Thymus (tissue), 11 donors: ENCODE results near the gene ZSCAN12. TPM values are rescaled to one million over a fixed set of nuclear protein-coding genes. Genes with fewer than 3 reads are reported as not detected.

ENCODE experiments used
- DNase-seq, 9 donors: peaks; one replicate each; pipeline ENCODE4 v3.0.0-alpha.2; 2013; ENCODE audit warnings: low spot score in 9 of 9, low read depth in 6 of 9, missing footprints in 1 of 9
- H3K27ac ChIP-seq, 2 donors: one replicate each; pipeline ENCODE4 v1.5.1; 2013; ENCODE audit warnings: control low read depth in 1 of 2, low read depth in 1 of 2, low read length in 1 of 2, mild to moderate bottlenecking in 1 of 2, moderate library complexity in 1 of 2
- H3K27me3 ChIP-seq, 2 donors: one replicate each; pipeline ENCODE4 v1.5.1; 2013; ENCODE audit warnings: low read length in 1 of 2; ENCODE audit not compliant: control insufficient read depth in 2 of 2, insufficient read depth in 1 of 2
- H3K36me3 ChIP-seq, 2 donors: one replicate each; pipeline ENCODE4 v1.5.1; 2013; ENCODE audit warnings: low read length in 1 of 2, mild to moderate bottlenecking in 1 of 2, moderate library complexity in 1 of 2; ENCODE audit not compliant: control insufficient read depth in 2 of 2, insufficient read depth in 2 of 2
- H3K4me1 ChIP-seq, 2 donors: one replicate each; pipeline ENCODE4 v1.5.1; 2013; ENCODE audit warnings: low read length in 2 of 2; ENCODE audit not compliant: control insufficient read depth in 2 of 2, insufficient read depth in 2 of 2
- H3K4me3 ChIP-seq, 2 donors: one replicate each; pipeline ENCODE4 v1.5.1; 2013; ENCODE audit warnings: low read length in 2 of 2, control low read depth in 1 of 2, mild to moderate bottlenecking in 1 of 2
- H3K9me3 ChIP-seq, 2 donors: one replicate each; pipeline ENCODE4 v1.5.1; 2013; ENCODE audit warnings: low read length in 1 of 2, mild to moderate bottlenecking in 1 of 2; ENCODE audit not compliant: control insufficient read depth in 2 of 2, insufficient read depth in 1 of 2
- WGBS: extraction: QIAGEN DNeasy Blood & Tissue Kit; methylation state at CpG from one replicate; pipeline ENCODE4 v1.1.7; 2013; 5-methylcytosine and 5-hydroxymethylcytosine counted together
- polyA plus RNA-seq: library from polyadenylated mRNA; stranded (reverse); fragments of 200-250 nt; gene quantifications from one replicate; pipeline ENCODE4 v1.2.3, GENCODE V29; 2013
- total RNA-seq: library from RNA; stranded (reverse); fragments of 120-200 nt; gene quantifications from one replicate; pipeline ENCODE4 v1.2.4, GENCODE V29; 2013
- donor health status: healthy.

Gene ZSCAN12
- total and polyA plus RNA-seq, 2 donors = 4.1 to 9.6 TPM

DNA sequence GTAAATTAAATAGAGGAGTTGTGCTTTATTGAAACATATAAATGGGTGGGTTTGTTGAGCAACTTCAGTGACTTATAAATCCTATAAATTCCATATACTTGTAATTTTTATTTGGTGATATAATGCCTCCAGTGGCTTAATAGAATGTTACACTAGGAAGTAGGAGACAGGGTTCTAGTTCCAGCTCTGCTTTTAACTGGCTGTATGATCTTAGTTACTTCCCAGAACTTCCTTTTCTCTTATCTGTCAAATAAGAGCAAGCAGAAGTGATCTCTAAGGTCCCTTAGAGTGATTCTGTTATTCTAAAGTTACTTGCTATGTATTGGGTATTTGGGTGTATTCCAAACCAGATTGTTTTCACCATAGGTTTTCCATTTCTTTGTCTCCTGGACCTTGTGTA is 33.6 kb upstream of the ZSCAN12 start:
- no peaks in the 10 kb centered on the region for H3K27me3 ChIP-seq
- H3K36me3 ChIP-seq = no peaks in the 10 kb centered on the region
- H3K4me1 ChIP-seq = no peaks in the 10 kb centered on the region
- no peak overlapping the region for H3K4me3 ChIP-seq
- no peak overlapping the region for H3K27ac ChIP-seq
- DNase-seq = no peak
- no peaks in the 10 kb centered on the region for H3K9me3 ChIP-seq

DNA sequence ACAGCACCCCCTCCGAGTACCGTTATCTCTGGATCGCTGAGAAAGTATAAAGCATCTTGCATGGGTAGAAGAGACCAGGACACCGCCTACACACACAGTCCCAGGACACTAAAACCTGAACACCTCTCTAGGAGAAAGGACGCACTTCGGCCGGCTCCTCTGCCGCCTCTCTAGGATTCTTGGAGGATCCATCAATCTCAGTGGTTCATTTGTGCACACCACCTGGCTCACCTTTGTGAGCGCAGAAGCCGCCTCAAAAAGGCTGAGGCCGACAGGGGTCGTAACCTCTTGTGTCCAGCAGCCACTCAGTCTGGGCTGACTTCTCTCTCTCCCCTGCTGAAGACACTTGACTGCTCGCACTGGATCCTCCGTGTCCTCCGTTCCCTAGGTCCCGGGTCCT is 30.2 kb upstream of the ZSCAN12 start:
- Histone ChIP-seq H3K27me3 (no peaks in the 10 kb centered on the region), H3K27ac (no peak overlapping the region), H3K9me3 (peaks cover 0 to 4% of the 10 kb centered on the region in 2 donors), H3K4me1 (peaks cover 0 to 6% of the 10 kb centered on the region in 2 donors), H3K36me3 (no peaks in the 10 kb centered on the region), H3K4me3 (no peak overlapping the region)
- WGBS = 98% methylated on average over 16 of the region's 16 CpGs
- DNase-seq = no peak

DNA sequence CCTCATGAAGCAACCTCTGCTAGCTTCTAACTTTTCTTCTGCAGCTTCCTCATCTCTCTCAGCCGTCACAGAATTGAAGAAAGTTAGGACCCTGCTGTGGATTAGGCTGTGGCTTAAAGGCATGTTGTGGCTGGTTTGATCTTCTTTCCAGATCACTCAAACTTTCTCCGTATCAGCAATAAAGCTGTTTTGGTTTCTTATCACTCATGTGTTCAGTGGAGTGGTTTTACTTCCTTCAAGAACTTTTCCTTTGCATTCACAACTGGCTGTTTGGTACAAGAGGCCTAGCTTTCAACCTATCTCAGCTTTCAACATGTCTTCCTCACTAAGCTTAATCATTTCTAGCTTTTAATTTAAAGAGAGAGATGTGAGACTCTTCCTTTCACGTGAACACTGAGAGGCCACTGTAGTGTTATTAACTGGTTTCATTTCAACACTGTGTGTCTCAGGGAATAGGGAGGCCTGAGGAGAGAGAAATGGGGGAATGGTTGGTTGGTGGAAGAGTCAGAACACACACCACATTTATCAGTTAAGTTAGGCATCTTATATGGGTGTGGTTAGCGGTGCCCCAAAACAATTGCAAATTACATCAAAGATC is 26.5 kb upstream of the ZSCAN12 start:
- Histone ChIP-seq H3K27me3 (no peaks in the 10 kb centered on the region), H3K36me3 (no peaks in the 10 kb centered on the region), H3K9me3 (peaks cover 0 to 4% of the 10 kb centered on the region in 2 donors), H3K27ac (no peak overlapping the region), H3K4me3 (no peak overlapping the region), H3K4me1 (peaks cover 0 to 6% of the 10 kb centered on the region in 2 donors)
- DNase-seq = peak in 3 of 9 donors; percentile 25 to 65 (median 28)
- WGBS = 54% methylated on average over 4 of the region's 4 CpGs

DNA sequence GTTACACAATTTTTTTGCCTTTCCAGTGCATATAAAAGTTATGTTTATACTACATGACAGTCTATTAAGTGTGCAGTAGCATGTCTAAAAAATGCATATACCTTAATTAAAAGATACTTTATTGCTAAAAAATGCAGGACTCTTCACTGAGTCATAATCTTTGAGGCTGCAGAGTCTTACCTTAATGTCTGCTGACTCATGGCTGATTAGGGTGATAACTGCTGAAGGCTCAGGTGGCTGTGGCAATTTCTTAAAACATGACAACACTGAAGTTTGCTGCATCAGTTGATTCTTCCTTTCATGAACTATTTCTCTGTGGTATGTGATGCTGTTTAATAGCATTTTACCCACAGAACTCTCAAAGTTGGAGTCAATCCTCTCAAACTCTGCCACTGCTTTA is 24.6 kb upstream of the ZSCAN12 start:
- H3K27ac ChIP-seq = no peak overlapping the region
- no peak for DNase-seq
- peaks cover 0 to 6% of the 10 kb centered on the region in 2 donors for H3K4me1 ChIP-seq
- peaks cover 0 to 4% of the 10 kb centered on the region in 2 donors for H3K9me3 ChIP-seq
- no peaks in the 10 kb centered on the region for H3K27me3 ChIP-seq
- no peaks in the 10 kb centered on the region for H3K36me3 ChIP-seq
- no peak overlapping the region for H3K4me3 ChIP-seq

DNA sequence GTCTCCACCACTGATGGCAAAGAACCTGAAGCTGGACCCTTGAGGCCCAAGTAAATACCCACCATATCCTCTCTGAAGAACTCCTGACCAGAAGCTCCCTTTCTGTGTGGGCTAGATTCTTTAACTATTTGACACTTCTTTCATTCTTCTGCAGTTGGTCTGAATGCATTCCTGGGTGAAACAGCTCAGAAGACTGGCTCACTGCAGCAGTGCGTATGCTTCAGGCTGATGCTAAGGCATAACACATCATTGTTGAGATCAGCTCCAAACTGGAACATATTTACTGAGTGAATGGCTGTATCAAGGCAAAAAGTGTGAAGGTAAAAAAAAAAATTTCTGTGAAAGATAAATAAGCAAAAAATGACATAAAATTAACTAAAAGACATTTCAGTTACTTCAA is 24.0 kb upstream of the ZSCAN12 start:
- H3K9me3 ChIP-seq = peaks cover 0 to 4% of the 10 kb centered on the region in 2 donors
- H3K4me1 ChIP-seq = peaks cover 0 to 6% of the 10 kb centered on the region in 2 donors
- WGBS = 96% methylated on average over 1 of the region's 1 CpG
- H3K27me3 ChIP-seq = no peaks in the 10 kb centered on the region
- no peak for DNase-seq
- H3K36me3 ChIP-seq = no peaks in the 10 kb centered on the region
- H3K27ac ChIP-seq = no peak overlapping the region
- no peak overlapping the region for H3K4me3 ChIP-seq

DNA sequence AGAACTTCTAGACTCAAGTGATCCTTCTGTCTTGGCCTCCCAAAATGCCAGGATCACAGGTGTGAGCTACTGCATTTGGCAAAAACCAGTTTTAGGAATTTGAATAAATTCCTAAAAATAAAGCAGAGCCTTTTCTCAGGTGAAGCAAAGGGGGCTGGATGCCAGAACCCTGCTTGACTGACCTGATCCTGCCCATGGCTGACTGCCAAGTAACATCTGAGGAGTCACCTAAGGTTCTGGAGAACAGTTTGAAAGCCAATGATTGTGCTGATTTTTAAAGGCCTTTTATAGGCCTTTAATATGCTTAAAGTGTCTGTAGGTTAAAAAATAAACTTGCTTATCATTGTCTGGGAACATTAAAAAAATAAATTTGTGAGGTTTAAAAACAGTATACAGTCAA is 14.1 kb upstream of the ZSCAN12 start:
- Histone ChIP-seq H3K36me3 (no peaks in the 10 kb centered on the region), H3K27ac (no peak overlapping the region), H3K4me3 (no peak overlapping the region), H3K9me3 (no peaks in the 10 kb centered on the region), H3K27me3 (peaks cover 0 to 2% of the 10 kb centered on the region in 2 donors), H3K4me1 (no peaks in the 10 kb centered on the region)
- DNase-seq = no peak

DNA sequence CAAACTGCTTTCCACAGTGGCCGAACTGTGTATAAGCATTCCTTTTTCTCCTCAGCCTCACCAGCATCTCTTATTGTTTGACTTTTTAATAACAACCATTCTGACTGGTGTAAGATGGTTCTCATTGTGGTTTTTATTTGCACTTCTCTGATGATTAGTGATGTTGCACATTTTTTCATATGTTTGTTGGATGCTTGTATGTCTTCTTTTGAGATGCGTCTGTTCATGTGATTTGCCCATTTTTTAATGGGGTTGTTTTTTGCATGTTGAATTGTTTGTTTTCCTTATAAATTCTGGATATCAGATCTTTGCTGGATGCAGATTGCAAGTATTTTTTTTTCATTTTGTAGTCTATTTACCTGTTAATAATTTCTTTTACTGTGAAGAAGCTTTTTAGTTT is 11.2 kb upstream of the ZSCAN12 start:
- Histone ChIP-seq H3K4me1 (no peaks in the 10 kb centered on the region), H3K36me3 (no peaks in the 10 kb centered on the region), H3K4me3 (no peak overlapping the region), H3K27me3 (peaks cover 2% of the 10 kb centered on the region in 2 donors), H3K9me3 (no peaks in the 10 kb centered on the region), H3K27ac (no peak overlapping the region)
- over 99% methylated on average over 2 of the region's 2 CpGs for WGBS
- DNase-seq = no peak

DNA sequence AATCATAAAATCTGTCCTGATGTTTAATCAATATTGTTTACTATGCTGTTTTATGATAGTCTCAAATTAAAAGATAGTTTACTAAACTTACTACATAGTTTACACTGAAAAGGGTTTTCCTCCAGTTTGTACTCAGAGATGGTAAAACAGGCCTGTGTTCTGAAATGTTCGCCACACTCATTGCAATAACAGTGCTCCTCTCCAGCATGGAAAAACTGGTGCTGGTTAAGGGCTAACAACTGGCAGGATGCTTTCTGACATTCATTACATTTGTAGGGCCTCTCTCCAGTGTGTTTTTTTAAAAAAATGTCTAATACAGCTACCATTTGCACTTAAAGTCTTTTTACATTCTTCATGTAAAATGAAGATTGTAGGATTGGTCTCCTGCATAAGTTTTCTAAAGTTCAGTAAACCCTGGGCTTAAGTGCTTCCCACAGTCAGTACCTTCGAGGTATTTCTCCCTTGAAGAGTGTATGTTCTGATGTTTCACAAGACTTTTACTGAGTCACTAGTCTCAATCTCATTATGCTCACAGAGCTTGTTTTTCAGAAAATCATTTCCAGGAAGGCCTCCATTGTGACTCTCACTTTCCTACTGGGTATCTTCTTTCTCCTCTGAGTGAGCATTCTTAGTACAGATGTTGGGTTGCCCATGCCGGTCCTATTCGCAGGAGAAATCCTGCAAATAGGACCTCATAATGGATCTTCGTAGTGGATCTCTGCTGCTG is 8.7 kb upstream of the ZSCAN12 start:
- DNase-seq = no peak
- no peaks in the 10 kb centered on the region for H3K4me1 ChIP-seq
- no peaks in the 10 kb centered on the region for H3K9me3 ChIP-seq
- no peaks in the 10 kb centered on the region for H3K36me3 ChIP-seq
- H3K4me3 ChIP-seq = no peak overlapping the region
- peaks cover 2% of the 10 kb centered on the region in 2 donors for H3K27me3 ChIP-seq
- H3K27ac ChIP-seq = no peak overlapping the region
- 95% methylated on average over 5 of the region's 5 CpGs for WGBS

DNA sequence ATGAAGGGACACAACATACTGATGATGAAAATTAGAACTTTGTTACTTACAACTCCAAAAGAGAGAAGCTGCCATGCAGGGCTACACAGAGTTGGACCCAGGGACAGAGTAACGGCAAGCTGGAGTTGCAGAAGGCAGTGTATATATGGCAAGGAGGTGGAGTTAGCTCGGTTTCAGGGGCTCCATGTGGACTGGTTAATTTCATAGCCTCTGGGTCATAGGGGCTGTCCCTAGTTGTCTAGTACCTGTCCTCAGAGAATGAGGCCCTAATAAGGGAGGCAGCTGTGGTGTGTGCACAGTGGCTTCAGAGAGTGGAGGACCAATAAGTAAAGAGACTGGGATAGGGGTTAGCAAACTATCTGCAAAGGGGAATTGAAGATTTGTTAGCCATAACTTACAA is 7.9 kb upstream of the ZSCAN12 start:
- no peak overlapping the region for H3K4me3 ChIP-seq
- no peaks in the 10 kb centered on the region for H3K36me3 ChIP-seq
- H3K4me1 ChIP-seq = no peaks in the 10 kb centered on the region
- WGBS = 80% methylated on average over 2 of the region's 2 CpGs
- peaks cover 2% of the 10 kb centered on the region in 2 donors for H3K27me3 ChIP-seq
- no peaks in the 10 kb centered on the region for H3K9me3 ChIP-seq
- no peak overlapping the region for H3K27ac ChIP-seq
- DNase-seq = no peak
